ENCODE results near the gene SLC37A3. TPM values are rescaled to one million over a fixed set of nuclear protein-coding genes. Genes with fewer than 3 reads are reported as not detected.

SLC37A3 gene
- total and polyA plus RNA-seq, 2 donors from 2014 or later, result 19.5 to 50.3 TPM

DNA sequence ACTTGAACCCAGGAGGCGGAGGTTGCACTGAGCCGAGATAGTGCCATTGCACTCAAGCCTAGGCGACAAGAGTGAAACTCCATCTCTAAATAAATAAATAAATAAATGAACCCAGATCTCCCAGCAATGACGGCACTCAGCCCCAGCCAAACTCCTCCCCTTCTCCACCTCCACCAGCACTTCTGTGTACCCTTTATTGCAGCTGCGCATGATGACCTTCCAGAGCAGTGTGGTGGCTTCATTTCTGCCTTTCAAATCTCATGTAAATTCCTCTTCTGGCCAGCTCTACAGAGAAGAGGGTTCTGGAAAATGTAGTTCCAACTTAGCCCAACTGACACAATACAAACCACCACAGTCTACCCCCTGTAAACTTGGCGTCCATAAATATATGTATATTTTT lies 108.5 kb downstream of the SLC37A3 start:
- DNase-seq, result no peak
- Histone ChIP-seq H3K27ac (ENCODE audit: low read depth in 2 of 2, low read length in 2 of 2) (no peak overlapping the region), H3K9me3 (ENCODE audit: control insufficient read depth in 2 of 3, insufficient read depth in 1 of 3, low read length in 3 of 3) (no peaks in the 10 kb centered on the region), H3K9ac (ENCODE audit: low read length in 3 of 3) (no peak overlapping the region), H3K36me3 (ENCODE audit: control insufficient read depth in 2 of 3, insufficient read depth in 3 of 3, low read length in 3 of 3) (no peaks in the 10 kb centered on the region), H3K4me1 (ENCODE audit: control insufficient read depth in 2 of 3, insufficient read depth in 2 of 3, low read depth in 1 of 3, low read length in 3 of 3) (no peaks in the 10 kb centered on the region), H3K27me3 (ENCODE audit: control insufficient read depth, insufficient read depth, low read length) (no peaks in the 10 kb centered on the region), H3K4me3 (ENCODE audit: low read length in 3 of 3) (no peak overlapping the region)
- TF ChIP-seq, protein P1, sequence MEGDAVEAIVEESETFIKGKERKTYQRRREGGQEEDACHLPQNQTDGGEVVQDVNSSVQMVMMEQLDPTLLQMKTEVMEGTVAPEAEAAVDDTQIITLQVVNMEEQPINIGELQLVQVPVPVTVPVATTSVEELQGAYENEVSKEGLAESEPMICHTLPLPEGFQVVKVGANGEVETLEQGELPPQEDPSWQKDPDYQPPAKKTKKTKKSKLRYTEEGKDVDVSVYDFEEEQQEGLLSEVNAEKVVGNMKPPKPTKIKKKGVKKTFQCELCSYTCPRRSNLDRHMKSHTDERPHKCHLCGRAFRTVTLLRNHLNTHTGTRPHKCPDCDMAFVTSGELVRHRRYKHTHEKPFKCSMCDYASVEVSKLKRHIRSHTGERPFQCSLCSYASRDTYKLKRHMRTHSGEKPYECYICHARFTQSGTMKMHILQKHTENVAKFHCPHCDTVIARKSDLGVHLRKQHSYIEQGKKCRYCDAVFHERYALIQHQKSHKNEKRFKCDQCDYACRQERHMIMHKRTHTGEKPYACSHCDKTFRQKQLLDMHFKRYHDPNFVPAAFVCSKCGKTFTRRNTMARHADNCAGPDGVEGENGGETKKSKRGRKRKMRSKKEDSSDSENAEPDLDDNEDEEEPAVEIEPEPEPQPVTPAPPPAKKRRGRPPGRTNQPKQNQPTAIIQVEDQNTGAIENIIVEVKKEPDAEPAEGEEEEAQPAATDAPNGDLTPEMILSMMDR (IDR thresholded peaks at IDR 0.05; ENCODE audit: borderline replicate concordance, extremely low read depth, insufficient read depth), result no peak
- no peak for FAIRE-seq
- intact Hi-C loops (cut with DNase I), result no loop called here

- no peak for FAIRE-seq
- H3K9me3 ChIP-seq (ENCODE audit: control insufficient read depth in 2 of 3, insufficient read depth in 1 of 3, low read length in 3 of 3), result peaks cover 0 to 4% (median 0%) of the 10 kb centered on the region in 3 donors
Measured at GRCh38 chr7:140287988-140288387, 110.3 kb downstream of the SLC37A3 start.

GRCh38 chr7:140285938-140286337 lies 112.4 kb downstream of the SLC37A3 start:
- FAIRE-seq, result no peak

More at GRCh38 chr7:140287988-140288387, 110.3 kb downstream of the SLC37A3 start:
- H3K4me1 ChIP-seq (ENCODE audit: control insufficient read depth in 2 of 3, insufficient read depth in 2 of 3, low read depth in 1 of 3, low read length in 3 of 3), result no peaks in the 10 kb centered on the region
- H3K36me3 ChIP-seq (ENCODE audit: control insufficient read depth in 2 of 3, insufficient read depth in 3 of 3, low read length in 3 of 3), result no peaks in the 10 kb centered on the region
- no peak for DNase-seq
- TF ChIP-seq, protein P1 (IDR thresholded peaks at IDR 0.05; ENCODE audit: borderline replicate concordance, extremely low read depth, insufficient read depth), result no peak
- H3K4me3 ChIP-seq (ENCODE audit: low read length in 3 of 3), result no peak overlapping the region
- H3K27me3 ChIP-seq (ENCODE audit: control insufficient read depth, insufficient read depth, low read length), result no peaks in the 10 kb centered on the region
- no peak overlapping the region for H3K27ac ChIP-seq (ENCODE audit: low read depth in 2 of 2, low read length in 2 of 2)
- H3K9ac ChIP-seq (ENCODE audit: low read length in 3 of 3), result no peak overlapping the region
- intact Hi-C loops (cut with DNase I), result no loop called here

More at GRCh38 chr7:140285938-140286337, 112.4 kb downstream of the SLC37A3 start:
- H3K36me3 ChIP-seq (ENCODE audit: control insufficient read depth in 2 of 3, insufficient read depth in 3 of 3, low read length in 3 of 3), result no peaks in the 10 kb centered on the region
- H3K4me3 ChIP-seq (ENCODE audit: low read length in 3 of 3), result no peak overlapping the region
- peaks cover 0 to 4% (median 0%) of the 10 kb centered on the region in 3 donors for H3K9me3 ChIP-seq (ENCODE audit: control insufficient read depth in 2 of 3, insufficient read depth in 1 of 3, low read length in 3 of 3)
- no peak for DNase-seq
- no peak overlapping the region for H3K27ac ChIP-seq (ENCODE audit: low read depth in 2 of 2, low read length in 2 of 2)
- TF ChIP-seq, protein P1 (IDR thresholded peaks at IDR 0.05; ENCODE audit: borderline replicate concordance, extremely low read depth, insufficient read depth), result no peak
- intact Hi-C loops (cut with DNase I), result no loop called here
- no peaks in the 10 kb centered on the region for H3K4me1 ChIP-seq (ENCODE audit: control insufficient read depth in 2 of 3, insufficient read depth in 2 of 3, low read depth in 1 of 3, low read length in 3 of 3)
- no peaks in the 10 kb centered on the region for H3K27me3 ChIP-seq (ENCODE audit: control insufficient read depth, insufficient read depth, low read length)
- no peak overlapping the region for H3K9ac ChIP-seq (ENCODE audit: low read length in 3 of 3)
